HFF-Myc (cell line): ENCODE data around the gene QKI.

Source experiments
- DNase-seq: peaks from one replicate; pipeline ENCODE4 v3.0.0-alpha.2; 2011; ENCODE audit warnings: low read depth; ENCODE audit errors: extremely low read depth
- H3K4me3 ChIP-seq: replicated peaks from 2 replicates; pipeline ENCODE4 v1.5.1; 2011; ENCODE audit warnings: low read depth, mild to moderate bottlenecking, control low read depth, low read length
- CTCF ChIP-seq: IDR thresholded peaks from 2 replicates; pipeline ENCODE4 v1.5.1; 2012; ENCODE audit warnings: mild to moderate bottlenecking, low read depth, low read length, control low read depth; ENCODE audit errors: missing control alignments

Gene QKI

GRCh38 chr6:163405412-163406309 is 8.9 kb upstream of the QKI start:
- no peak for DNase-seq
- TF ChIP-seq CTCF: no peak
- H3K4me3 ChIP-seq: peak overlapping the region; percentile 24

GRCh38 chr6:163406366-163406765 is 8.2 kb upstream of the QKI start:
- no peak for DNase-seq
- peak overlapping the region; percentile 24 for H3K4me3 ChIP-seq
- TF ChIP-seq CTCF: no peak

- H3K4me3 ChIP-seq: no peak overlapping the region
- no peak for TF ChIP-seq CTCF
- no peak for DNase-seq
Observed at GRCh38 chr6:163406830-163407229, 7.7 kb upstream of the QKI start.

GRCh38 chr6:163408352-163408991 is 6.0 kb upstream of the QKI start:
- no peak for TF ChIP-seq CTCF
- no peak overlapping the region for H3K4me3 ChIP-seq
- no peak for DNase-seq

- TF ChIP-seq CTCF: no peak
- no peak overlapping the region for H3K4me3 ChIP-seq
- no peak for DNase-seq
Observed at GRCh38 chr6:163409712-163410111, 4.8 kb upstream of the QKI start.

GRCh38 chr6:163412341-163412740 is 2.2 kb upstream of the QKI start:
- peak overlapping the region; percentile 54 for H3K4me3 ChIP-seq
- no peak for DNase-seq
- no peak for TF ChIP-seq CTCF
